Measurements from ENCODE around the gene BMP7. TPM values are rescaled to one million over a fixed set of nuclear protein-coding genes. Genes with fewer than 3 reads are reported as not detected.

BMP7 gene
- total and polyA plus RNA-seq, 2 experiments from 2014 or later, result 130 to 276 TPM

- peak overlapping the region; percentile 60 for H3K27ac ChIP-seq
- no peak for DNase-seq (ENCODE audit: low read depth in 1 of 2, low spot score in 1 of 2)
Measured at GRCh38 chr20:57244627-57245214, 21.7 kb downstream of the BMP7 start.

GRCh38 chr20:57244221-57244585 lies 22.2 kb downstream of the BMP7 start:
- no peak for TF ChIP-seq CTCF (IDR thresholded peaks at IDR 0.05; ENCODE audit: low read depth, low read length)
- Histone ChIP-seq H3K36me3 (no peaks in the 10 kb centered on the region), H3K4me3 (no peak overlapping the region), H3K9me3 (ENCODE audit: low read depth) (no peaks in the 10 kb centered on the region), H3K27me3 (no peaks in the 10 kb centered on the region), H3K4me1 (ENCODE audit: low read depth) (peaks cover 6% of the 10 kb centered on the region), H3K27ac (peak overlapping the region; percentile 60)
- no peak for DNase-seq (ENCODE audit: low read depth in 1 of 2, low spot score in 1 of 2)

More at GRCh38 chr20:57244627-57245214, 21.7 kb downstream of the BMP7 start:
- no peaks in the 10 kb centered on the region for H3K9me3 ChIP-seq (ENCODE audit: low read depth)
- H3K27me3 ChIP-seq, result no peaks in the 10 kb centered on the region
- no peak overlapping the region for H3K4me3 ChIP-seq
- H3K4me1 ChIP-seq (ENCODE audit: low read depth), result peaks cover 6% of the 10 kb centered on the region
- TF ChIP-seq CTCF (IDR thresholded peaks at IDR 0.05; ENCODE audit: low read depth, low read length), result no peak
- H3K36me3 ChIP-seq, result no peaks in the 10 kb centered on the region

GRCh38 chr20:57243480-57244220 lies 22.8 kb downstream of the BMP7 start:
- no peak overlapping the region for H3K4me3 ChIP-seq
- peak overlapping the region; percentile 60 for H3K27ac ChIP-seq
- H3K36me3 ChIP-seq, result no peaks in the 10 kb centered on the region
- no peaks in the 10 kb centered on the region for H3K27me3 ChIP-seq
- no peak for TF ChIP-seq CTCF (IDR thresholded peaks at IDR 0.05; ENCODE audit: low read depth, low read length)
- H3K9me3 ChIP-seq (ENCODE audit: low read depth), result no peaks in the 10 kb centered on the region
- DNase-seq (ENCODE audit: low read depth in 1 of 2, low spot score in 1 of 2), result no peak
- peaks cover 6% of the 10 kb centered on the region for H3K4me1 ChIP-seq (ENCODE audit: low read depth)

- Histone ChIP-seq H3K4me1 (ENCODE audit: low read depth) (peaks cover 11% of the 10 kb centered on the region), H3K36me3 (no peaks in the 10 kb centered on the region), H3K27me3 (no peaks in the 10 kb centered on the region), H3K4me3 (no peak overlapping the region), H3K9me3 (ENCODE audit: low read depth) (no peaks in the 10 kb centered on the region), H3K27ac (no peak overlapping the region)
- TF ChIP-seq CTCF (IDR thresholded peaks at IDR 0.05; ENCODE audit: low read depth, low read length), result no peak
- DNase-seq (ENCODE audit: low read depth in 1 of 2, low spot score in 1 of 2), result no peak
Measured at GRCh38 chr20:57242414-57242813, 24.0 kb downstream of the BMP7 start.

- DNase-seq (ENCODE audit: low read depth in 1 of 2, low spot score in 1 of 2), result no peak
- H3K9me3 ChIP-seq (ENCODE audit: low read depth), result no peaks in the 10 kb centered on the region
- TF ChIP-seq CTCF (IDR thresholded peaks at IDR 0.05; ENCODE audit: low read depth, low read length), result no peak
- H3K27me3 ChIP-seq, result no peaks in the 10 kb centered on the region
- H3K27ac ChIP-seq, result peak overlapping the region; percentile 48
- H3K36me3 ChIP-seq, result no peaks in the 10 kb centered on the region
- H3K4me1 ChIP-seq (ENCODE audit: low read depth), result peaks cover 20% of the 10 kb centered on the region
- H3K4me3 ChIP-seq, result no peak overlapping the region
Measured at GRCh38 chr20:57241363-57241991, 25.0 kb downstream of the BMP7 start.

Data from cardiac muscle cell (in vitro differentiated cells and primary cell).